ENCODE measurements around the gene MIEF1. TPM values are rescaled to one million over a fixed set of nuclear protein-coding genes. Genes with fewer than 3 reads are reported as not detected.
A peak's percentile ranks its signal among the peaks of the same experiment; 100 is the strongest.

The MIEF1 gene
- total and polyA plus RNA-seq, 2 of the 8 experiments (the other 6 are each of a cell fraction or from before 2014, with no cell fraction given): 16.8 to 32.7 TPM

- TF ChIP-seq NANOG (IDR thresholded peaks at IDR 0.05; ENCODE audit: insufficient read depth, low read depth, low read length, poor library complexity, severe bottlenecking) (no peak), JUND (IDR thresholded peaks at IDR 0.05; ENCODE audit: low read length) (no peak), TBP (IDR thresholded peaks at IDR 0.05; ENCODE audit: low read depth, low read length) (peak; percentile 22; the same call in 1 of the 2 replicates), SP4 (IDR thresholded peaks at IDR 0.05; ENCODE audit: low read length) (no peak), RXRA (IDR thresholded peaks at IDR 0.05; ENCODE audit: insufficient read depth, low read depth, low read length) (no peak), CTCF (IDR thresholded peaks at IDR 0.05; ENCODE audit: control extremely low read depth in 1 of 3, insufficient read depth in 1 of 3, low read depth in 1 of 3, low read length in 3 of 3) (no peak), HDAC2 (IDR thresholded peaks at IDR 0.05; ENCODE audit: borderline replicate concordance in 1 of 2, low read depth in 2 of 2, low read length in 2 of 2) (no peak), NRF1 (IDR thresholded peaks at IDR 0.05; ENCODE audit: low read depth, low read length) (no peak), BACH1 (IDR thresholded peaks at IDR 0.05; ENCODE audit: low read length) (no peak), CBX8 (IDR thresholded peaks at IDR 0.05; ENCODE audit: borderline replicate concordance, low read depth, low read length) (no peak), EP300 (IDR thresholded peaks at IDR 0.05; ENCODE audit: borderline replicate concordance in 1 of 2, low read depth in 2 of 2, low read length in 2 of 2) (no peak), TAF7 (optimal IDR thresholded peaks at IDR 0.05; ENCODE audit: borderline replicate concordance, low read depth, low read length) (no peak), FOSL1 (IDR thresholded peaks at IDR 0.05; ENCODE audit: insufficient read depth, low read depth, low read length) (no peak)
These were observed 11.8 kb upstream of the MIEF1 start (continued) for GRCh38 chr22:39490135-39490798.
